ENCODE measurements around the gene MYOCD.

Gene MYOCD

DNA sequence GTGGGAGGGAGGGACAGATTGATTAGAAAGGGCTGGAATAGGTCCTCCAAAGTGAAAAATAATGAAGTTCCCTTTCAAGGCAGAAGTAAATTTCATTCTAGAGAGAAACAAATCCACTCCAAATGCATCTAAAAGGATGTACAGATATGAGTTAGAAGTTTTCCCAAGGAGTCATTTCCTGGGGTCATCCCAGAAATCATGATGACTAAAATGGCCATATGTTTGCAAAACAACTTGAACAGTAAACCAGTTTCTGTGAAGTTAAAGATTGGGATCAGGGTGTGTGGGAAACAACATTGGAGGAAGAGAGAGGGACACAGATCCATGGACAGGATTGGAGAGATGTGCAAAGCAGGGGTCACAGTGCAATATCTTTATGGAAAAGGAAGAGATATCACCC is 91.1 kb downstream of the MYOCD start:
- DNase-seq, result no peak

- no peak for DNase-seq
These were observed 93.4 kb downstream of the MYOCD start for GRCh38 chr17:12759090-12759489.

- DNase-seq, result peak in 15 of 56 donors; percentile 0 to 44 (median 11)
These were observed 99.9 kb downstream of the MYOCD start for GRCh38 chr17:12765548-12765947.

DNA sequence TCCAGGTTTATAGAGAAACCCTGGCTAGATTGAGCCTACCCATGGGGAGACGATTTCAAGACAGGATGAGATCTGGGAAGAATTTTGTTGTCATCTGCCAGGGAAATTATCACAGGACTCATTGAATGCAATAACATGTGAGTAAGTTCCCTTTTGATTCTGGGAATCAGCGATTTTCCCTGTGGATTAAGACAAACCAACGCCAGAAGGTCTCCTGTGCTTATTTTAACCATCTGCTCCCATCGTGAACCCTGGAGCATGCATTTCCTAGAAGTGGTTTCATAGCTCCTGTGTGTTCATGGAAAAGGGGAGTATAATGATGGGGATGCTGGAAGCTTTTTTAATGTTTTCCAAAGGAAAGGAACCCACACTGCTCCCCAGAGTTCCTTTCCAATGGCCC is 102.6 kb downstream of the MYOCD start:
- no peak for DNase-seq

DNA sequence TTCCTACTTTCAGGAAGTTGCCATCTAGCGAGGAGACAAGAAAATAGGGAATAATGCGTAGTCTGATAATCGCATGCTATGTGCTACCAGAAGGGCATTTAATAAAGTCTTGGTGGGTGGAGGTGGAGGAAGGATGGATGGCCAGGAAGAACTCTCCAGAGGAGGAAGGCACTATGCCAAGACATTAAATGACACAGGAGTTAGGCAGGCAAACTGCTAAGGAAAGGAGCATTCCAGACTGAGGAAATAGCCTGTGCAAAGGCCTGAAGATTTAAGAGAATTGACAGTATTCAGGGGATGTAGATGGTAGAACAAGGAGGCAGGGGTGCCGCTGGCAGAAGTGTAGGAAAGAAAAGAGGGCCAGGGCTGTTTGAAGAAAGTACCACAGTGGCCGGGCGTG is 104.3 kb downstream of the MYOCD start:
- DNase-seq, result no peak

- DNase-seq, result no peak
These were observed 107.5 kb downstream of the MYOCD start for GRCh38 chr17:12773153-12773552.

GRCh38 chr17:12789075-12789480 is 123.4 kb downstream of the MYOCD start:
- DNase-seq, result peak in 4 of 56 donors; percentile 25 to 52 (median 38)

DNA sequence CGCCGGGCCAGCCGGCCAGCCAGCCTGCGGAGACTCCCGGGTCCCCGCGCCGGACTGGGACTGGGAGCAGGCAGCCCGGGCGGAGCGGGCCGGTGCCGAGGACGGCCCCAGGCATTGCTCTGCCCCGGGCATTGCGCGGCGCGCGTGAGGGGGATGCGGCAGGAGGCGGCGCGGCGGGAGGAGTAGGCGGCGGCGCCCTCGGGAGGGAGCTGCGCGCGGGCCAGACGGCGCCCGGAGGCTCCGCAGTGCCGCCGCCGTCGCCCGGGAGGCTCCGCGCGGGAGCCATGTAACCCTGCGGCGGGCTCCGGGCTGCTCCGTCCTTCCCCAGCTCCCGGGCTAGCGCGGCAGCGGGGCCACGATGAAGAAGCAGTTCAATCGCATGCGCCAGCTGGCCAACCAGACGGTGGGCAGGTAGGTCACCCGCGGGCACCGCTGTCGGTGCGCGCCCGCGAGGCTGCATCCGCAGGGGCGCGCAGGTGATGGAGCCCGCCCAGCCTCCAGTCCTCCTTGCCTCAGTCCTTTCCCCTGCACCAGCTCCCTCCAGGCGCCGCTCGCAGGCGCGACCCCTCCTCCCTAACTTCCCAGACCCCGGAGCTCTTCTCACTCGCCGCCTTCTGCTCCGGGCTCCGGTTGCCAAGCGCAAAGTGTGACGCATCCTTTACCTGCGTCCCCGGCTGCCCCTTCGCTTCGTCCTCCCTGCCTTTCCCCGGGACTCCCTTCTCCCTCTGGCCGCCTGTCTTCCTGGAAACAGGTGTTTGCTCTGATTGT is 124.0 kb downstream of the MYOCD start, which contains the start of gene ARHGAP44:
ARHGAP44 (plus strand) TSS at position 18 of the 768 bp plus-strand sequence; CDS start at position 359, 341 bp downstream.
- DNase-seq, result peak in 41 of 56 donors; percentile 5 to 78 (median 38)

GRCh38 chr17:12790249-12791106 is 124.8 kb downstream of the MYOCD start:
- peak in 5 of 56 donors; percentile 3 to 45 (median 18) for DNase-seq

DNA sequence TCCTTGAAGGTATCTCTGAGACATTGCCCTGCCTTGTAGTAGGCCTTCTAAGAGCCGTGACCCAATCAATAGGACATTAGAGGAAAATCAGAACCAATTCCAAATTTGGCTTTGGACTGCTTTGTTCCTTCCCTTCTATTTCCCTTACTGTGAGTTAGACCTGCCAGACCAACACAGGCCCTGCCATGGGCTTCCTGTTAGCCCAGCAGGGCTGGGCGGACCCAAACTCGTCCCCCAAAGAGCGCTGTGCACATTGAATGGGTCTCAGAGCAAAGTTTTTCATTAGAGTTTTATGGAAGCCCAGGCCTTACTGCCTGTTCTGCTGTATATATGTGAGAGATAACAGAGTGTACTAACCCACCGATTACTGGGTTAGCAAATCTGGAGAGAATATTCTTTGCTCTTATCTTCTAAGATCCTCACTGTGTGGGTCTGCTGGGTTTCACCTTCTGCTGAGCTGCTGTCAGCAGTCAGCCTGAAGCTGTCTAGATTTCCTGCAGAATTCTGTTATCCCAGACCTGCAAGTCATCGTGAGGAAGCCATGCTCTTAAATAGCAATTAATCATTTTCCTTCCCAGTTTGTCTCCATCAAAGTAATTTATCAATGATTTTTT is 129.3 kb downstream of the MYOCD start:
- DNase-seq, result no peak

DNA sequence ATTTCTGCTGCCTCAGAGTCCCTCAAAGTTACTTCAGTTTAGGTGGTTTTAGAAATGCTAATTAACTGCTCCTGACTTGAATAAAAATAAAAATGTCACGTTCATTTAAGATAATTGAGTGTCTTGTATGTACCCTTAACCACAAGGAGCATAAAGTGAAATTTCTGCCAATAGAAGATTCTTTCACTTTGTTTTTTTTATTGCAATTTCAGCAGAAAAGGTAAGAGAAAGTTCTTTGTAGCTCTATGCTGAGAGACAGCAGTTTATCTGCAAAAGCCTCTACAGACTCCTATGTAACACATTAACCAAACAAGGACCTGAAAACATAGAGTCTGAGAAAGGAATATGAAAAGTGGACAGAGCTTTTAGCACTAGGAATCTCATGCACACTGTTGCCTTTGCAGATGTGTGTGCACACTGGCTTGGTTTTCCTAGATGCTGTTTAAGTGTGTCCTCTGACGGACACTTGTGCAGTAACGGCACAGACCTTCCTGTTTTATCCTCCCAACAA is 135.2 kb downstream of the MYOCD start:
- DNase-seq, result no peak

GRCh38 chr17:12806630-12807029 is 140.9 kb downstream of the MYOCD start:
- no peak for DNase-seq

DNA sequence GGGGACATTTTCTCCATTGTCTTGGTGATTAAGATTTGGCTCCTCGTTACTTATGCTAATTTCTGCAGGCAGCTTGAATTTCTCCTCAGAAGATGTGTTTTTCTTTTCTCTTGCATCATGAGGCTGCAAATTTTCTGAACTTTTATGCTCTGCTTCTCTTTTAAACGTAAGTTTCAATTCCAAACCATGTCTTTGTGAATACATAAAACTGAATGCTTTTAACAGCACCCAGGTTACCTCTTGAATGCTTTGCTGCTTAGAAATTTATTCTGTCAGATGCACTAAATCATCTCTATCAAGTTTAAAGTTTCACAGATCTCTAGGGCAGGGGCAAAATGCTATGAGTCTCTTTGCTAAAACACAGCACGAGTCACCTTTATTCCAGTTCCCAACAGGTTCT is 143.0 kb downstream of the MYOCD start:
- no peak for DNase-seq

DNA sequence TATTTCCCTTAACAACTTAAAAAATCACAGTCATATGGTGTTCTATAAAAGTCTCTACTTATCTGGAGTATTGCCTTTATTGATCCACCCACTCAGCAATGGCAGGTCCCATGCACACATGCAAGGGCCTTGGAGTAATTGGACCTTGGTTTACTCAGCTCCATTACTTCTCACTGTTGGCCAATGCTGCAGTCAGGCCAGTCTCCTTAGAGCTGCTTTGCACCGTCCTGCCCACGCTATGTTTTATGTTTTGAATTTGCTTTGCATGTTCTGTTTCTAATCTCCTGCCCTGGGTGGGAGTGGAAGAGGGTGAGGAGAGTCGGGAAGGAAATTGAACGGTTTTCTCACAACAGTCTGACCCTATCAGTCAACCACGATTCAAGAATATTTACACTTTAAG is 147.2 kb downstream of the MYOCD start:
- DNase-seq, result peak in 1 of 56 donors; percentile 22

DNA sequence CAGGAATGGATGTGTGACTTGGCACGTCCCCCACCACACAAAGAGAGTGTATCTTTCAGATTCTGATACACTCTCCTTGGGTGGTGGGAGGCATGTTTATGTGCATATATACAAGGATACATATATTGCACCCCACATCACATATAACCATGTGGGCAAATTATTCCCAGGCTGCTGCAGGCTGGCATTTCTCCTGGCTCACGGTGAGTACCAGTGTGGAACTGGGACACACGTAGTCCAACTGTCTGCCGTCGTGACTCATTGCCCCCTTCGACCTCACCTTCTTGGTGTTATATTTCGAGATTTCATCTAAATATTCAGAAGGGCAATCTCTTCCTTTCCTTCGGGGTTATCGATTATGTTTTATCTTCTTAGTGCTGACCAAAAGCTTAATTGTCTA is 148.0 kb downstream of the MYOCD start:
- no peak for DNase-seq

DNA sequence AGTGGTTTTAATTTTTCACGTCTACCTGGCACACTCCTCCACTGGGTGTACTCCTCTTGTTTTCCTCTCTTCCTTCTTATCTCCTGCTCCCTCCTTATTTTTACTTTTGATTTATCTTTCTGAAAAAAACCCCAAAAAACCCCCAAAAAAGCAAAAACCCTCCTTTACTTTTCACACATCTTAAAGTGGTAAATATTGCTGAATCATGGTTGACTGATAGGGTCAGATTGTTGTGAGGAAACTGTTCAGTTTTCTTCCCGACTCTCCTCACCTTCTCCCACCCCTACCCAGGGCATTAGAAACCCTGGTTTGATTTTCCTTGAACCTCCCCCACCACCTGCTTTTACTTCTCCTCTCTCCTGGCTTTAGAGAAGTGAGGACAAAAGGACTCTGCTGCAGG is 149.0 kb downstream of the MYOCD start:
- no peak for DNase-seq

DNA sequence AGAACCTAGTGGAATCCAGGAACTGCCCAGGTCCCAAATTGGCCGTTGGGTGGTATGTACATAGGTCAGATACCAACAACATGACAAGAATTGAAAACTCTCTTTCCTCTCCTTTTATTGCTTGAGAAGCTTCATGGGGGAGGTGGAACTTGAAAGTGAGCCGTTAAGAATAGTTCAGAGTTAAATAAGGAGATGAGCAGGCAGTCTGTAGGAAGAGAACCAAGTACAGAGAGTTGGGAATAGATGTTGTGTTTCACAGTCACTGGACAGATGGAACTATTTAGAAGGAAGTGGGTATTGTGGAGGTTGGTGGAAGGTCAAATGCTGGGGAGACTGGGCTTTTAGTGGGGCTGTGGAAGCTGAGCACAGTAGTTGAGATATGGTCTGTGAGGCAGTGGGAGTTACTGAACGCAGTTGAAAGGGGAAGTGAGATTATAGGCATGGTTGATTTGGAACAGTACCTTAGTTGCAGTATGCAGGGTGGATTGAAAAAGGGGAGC is 150.0 kb downstream of the MYOCD start:
- DNase-seq, result no peak
